Stimulated activated CD8-positive, alpha-beta memory T cell treated with anti-CD3 and anti-CD28 coated beads, Interleukin-15, amount 100 ng/mL, for 1 hour (primary cell): Measurements from ENCODE around the gene ZNF134.

ENCODE experiments used
- DNase-seq: peaks from one replicate; pipeline ENCODE4 v3.0.0-alpha.2; 2020; ENCODE audit warnings: low read depth

Gene ZNF134

GRCh38 chr19:57641715-57642234, 27.7 kb downstream of the ZNF134 start:
- no peak for DNase-seq

- DNase-seq, result no peak
These were observed 28.5 kb downstream of the ZNF134 start for GRCh38 chr19:57642396-57643046.

- no peak for DNase-seq
These were observed 29.7 kb downstream of the ZNF134 start for GRCh38 chr19:57643734-57644133.

GRCh38 chr19:57648331-57649003, 34.4 kb downstream of the ZNF134 start:
- no peak for DNase-seq

GRCh38 chr19:57651654-57651996, 37.6 kb downstream of the ZNF134 start:
- no peak for DNase-seq

GRCh38 chr19:57653689-57654088, 39.6 kb downstream of the ZNF134 start:
- no peak for DNase-seq

GRCh38 chr19:57655443-57655842, 41.4 kb downstream of the ZNF134 start:
- no peak for DNase-seq

- no peak for DNase-seq
These were observed 42.3 kb downstream of the ZNF134 start for GRCh38 chr19:57656346-57656745.

- DNase-seq, result no peak
These were observed 50.5 kb downstream of the ZNF134 start for GRCh38 chr19:57664269-57665127.

GRCh38 chr19:57665261-57665806, 51.3 kb downstream of the ZNF134 start:
- no peak for DNase-seq

GRCh38 chr19:57667228-57667627, 53.2 kb downstream of the ZNF134 start:
- DNase-seq, result no peak

GRCh38 chr19:57668635-57669034, 54.6 kb downstream of the ZNF134 start, which contains the start of gene ZSCAN4:
Gene ZSCAN4 (plus strand): TSS chr19:57668935. CDS start chr19:57676146, 7,211 bp downstream.
- DNase-seq, result no peak

GRCh38 chr19:57671124-57671895, 57.3 kb downstream of the ZNF134 start:
- no peak for DNase-seq

GRCh38 chr19:57672466-57672865, 58.4 kb downstream of the ZNF134 start:
- no peak for DNase-seq
